Smooth muscle cell of bladder (primary cell): ENCODE results near the gene ALG1. TPM values are rescaled to one million over a fixed set of nuclear protein-coding genes. Genes with fewer than 3 reads are reported as not detected.

Experiments
- total RNA-seq: library from RNA; depleted of rRNA; stranded (reverse); fragments of >200 nt; gene quantifications from 2 replicates; pipeline ENCODE4 v1.2.3, GENCODE V29; 2014

ALG1 gene, protein sequence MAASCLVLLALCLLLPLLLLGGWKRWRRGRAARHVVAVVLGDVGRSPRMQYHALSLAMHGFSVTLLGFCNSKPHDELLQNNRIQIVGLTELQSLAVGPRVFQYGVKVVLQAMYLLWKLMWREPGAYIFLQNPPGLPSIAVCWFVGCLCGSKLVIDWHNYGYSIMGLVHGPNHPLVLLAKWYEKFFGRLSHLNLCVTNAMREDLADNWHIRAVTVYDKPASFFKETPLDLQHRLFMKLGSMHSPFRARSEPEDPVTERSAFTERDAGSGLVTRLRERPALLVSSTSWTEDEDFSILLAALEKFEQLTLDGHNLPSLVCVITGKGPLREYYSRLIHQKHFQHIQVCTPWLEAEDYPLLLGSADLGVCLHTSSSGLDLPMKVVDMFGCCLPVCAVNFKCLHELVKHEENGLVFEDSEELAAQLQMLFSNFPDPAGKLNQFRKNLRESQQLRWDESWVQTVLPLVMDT
- 36.8 and 48.5 TPM in 2 replicates for total RNA-seq

DNA sequence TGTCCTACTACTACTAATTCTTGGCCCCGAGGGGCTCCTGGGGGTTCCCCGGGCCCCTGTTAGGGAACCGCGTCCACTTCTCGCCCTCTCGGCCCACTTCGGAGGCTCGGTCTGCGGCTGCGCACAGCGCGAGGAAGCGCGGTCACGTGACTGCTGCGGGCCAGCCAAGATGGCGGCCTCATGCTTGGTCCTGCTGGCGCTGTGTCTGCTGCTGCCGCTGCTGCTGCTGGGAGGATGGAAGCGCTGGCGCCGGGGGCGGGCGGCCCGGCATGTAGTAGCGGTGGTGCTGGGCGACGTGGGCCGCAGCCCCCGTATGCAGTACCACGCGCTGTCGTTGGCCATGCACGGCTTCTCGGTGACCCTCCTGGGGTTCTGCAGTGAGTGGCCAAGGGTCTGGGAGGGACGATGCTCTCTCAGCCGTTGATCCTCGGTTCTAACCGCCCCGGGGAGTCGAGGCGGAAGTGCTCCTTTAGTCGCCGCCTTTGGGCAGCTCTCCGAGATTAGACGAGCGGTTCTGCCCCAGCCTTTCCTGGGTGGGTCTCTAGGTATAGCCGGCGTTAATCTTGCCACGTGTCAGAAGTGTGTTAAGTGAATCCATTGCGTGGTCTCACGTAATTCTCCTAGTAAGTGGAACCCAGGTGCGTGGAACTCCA is at the start of gene ALG1:
Gene ALG1, plus strand, starts transcription at position 163 of the 653 bp plus-strand sequence. Its CDS starts 7 bp downstream, at position 170.

DNA sequence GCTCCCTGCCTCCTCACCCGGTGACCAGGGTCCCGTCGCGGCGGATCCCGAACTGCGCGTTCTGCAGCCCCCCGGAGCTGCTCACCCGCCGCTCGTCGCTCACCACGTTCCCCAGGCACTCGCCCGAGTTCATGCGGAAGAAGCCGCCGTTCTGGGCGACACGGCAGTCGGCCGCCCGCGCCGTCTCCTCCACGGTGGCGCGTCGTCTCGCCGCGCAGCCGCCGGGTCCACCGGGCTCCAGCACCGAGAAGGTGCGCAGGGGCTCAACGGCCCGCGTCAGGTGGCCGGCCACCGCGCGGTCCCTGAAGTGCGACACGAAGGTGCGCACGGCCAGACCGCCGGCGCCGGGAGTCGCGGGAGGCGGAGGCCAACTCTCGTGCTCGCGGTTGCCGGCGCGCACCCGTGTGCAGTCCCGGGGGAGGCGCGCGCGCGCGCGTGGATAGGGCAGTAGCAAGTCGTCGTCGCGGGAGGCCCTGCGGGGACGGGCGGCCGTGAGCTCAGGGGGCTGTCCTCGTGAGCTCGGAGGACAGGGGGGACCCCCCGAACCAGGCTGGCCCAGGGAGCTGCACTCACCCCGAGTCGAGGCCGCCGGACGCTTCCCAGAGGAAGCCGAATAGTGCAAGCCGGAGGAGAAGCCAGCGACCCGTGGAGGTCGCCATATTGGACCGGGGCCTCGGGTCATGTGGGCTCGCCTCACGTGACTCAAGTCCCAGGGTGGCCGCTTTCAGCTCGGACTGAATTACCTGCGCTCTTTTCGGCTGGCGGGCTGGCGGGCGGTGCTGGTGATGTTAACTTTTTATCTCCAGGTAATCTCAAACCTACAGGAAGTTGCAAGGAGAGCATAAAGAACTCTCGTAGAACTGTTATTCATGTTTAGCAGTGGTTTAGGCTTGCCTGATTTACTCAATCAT is 38.1 kb upstream of the ALG1 start, which contains the start of gene NAGPA:
Gene NAGPA, minus strand, starts transcription at position 680 of the 911 bp plus-strand sequence. Its CDS starts 21 bp downstream, at position 659.

DNA sequence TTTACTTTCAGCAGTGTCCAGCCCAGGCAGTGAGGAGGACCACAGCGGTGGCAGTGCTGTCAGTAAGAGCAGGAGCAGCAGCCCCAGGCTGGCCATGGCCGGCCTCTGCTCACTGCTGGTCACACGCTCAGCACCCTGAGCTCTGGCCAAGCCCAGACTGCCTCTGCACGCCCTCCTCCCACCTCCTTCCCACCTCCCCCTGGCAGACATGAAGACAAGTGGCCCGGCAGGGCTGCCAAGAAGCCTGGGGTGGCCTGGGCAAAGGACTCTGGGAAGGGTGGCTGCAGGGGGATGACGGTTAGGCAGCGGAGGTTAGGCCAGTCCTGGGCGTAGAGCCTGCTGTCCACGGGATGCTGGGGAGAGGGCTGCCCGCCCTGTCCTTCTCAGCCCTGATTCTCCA is 5.8 kb upstream of the ALG1 start, which contains the start of gene C16orf89:
Gene C16orf89, minus strand, starts transcription at position 144 of the 400 bp plus-strand sequence. Its CDS starts 48 bp downstream, at position 96.

DNA sequence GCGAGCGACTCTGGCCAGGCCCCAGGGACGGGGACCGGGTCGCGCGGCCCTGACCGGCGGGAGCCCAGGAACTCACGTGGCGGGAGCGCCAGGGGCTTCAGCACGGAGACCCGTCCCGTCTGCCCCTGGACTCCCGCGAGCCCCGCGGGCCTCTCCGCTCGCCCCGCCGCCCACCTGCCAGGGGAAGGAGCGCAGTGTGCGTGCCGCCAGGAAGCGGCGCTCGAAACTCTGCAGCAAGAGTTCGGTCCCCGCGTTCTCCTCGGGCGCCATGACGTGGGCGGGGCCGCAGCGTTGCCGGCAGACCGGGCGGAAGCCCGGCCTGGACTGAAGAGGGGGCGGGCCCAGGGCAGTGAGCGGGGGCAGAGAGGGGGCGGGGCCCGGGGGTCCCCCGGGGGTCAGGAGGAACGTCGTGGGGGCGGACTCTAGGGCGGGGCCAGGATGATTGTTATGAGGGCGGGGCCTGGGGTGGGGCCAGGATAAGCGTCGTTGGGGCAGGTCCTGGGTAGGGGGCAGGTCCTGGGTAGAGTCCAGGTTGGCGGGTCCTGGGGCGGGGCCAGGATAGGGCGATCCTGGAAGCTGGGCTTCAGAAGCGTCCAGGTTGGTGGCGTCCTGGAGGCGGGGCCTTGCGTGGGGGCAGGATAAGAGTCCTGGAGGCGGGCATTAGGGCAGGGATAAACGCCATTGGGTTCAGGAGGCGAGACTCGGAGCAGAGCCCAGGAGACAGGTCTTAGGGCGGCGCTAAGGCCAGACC is 26.0 kb downstream of the ALG1 start, which contains the start of gene EEF2KMT:
Gene EEF2KMT, minus strand, starts transcription at position 326 of the 751 bp plus-strand sequence. Its CDS starts 56 bp downstream, at position 270.

Other genes with a start within 250 kb of the ALG1 start
- 33.1 and 42.1 TPM in 2 replicates for gene GLYR1, start 224.6 kb upstream of the ALG1 start, total RNA-seq
- 13.4 and 16.5 TPM in 2 replicates for gene UBN1, start 224.4 kb upstream of the ALG1 start, total RNA-seq
- 5.4 and 8.9 TPM in 2 replicates for gene PPL, start 134.7 kb upstream of the ALG1 start, total RNA-seq
- 0.09 and 0.28 TPM in 2 replicates for gene SEC14L5, start 113.5 kb upstream of the ALG1 start, total RNA-seq
- gene NAGPA, start 37.9 kb upstream of the ALG1 start, total RNA-seq = 14.1 and 22.0 TPM in 2 replicates
- gene C16orf89, start 5.9 kb upstream of the ALG1 start, total RNA-seq = 2.4 and 3.3 TPM in 2 replicates
- gene EEF2KMT, start 26.0 kb downstream of the ALG1 start, total RNA-seq = 6.3 and 7.9 TPM in 2 replicates